Stimulated activated CD4-positive, alpha-beta T cell treated with anti-CD3 and anti-CD28 coated beads, Interleukin-2, amount 100 ng/mL, for 48 hours (primary cell): ENCODE measurements around the gene SF3A1.

Experiments used
- DNase-seq, 2 donors: peaks; one replicate each; pipeline ENCODE4 v3.0.0-alpha.2; 2020

Gene SF3A1

GRCh38 chr22:30285176-30285845 lies 71.4 kb downstream of the SF3A1 start:
- no peak for DNase-seq

- DNase-seq = no peak
These were observed 72.0 kb downstream of the SF3A1 start for GRCh38 chr22:30284666-30285065.

GRCh38 chr22:30284172-30284571 lies 72.5 kb downstream of the SF3A1 start:
- no peak for DNase-seq

GRCh38 chr22:30283342-30283741 lies 73.4 kb downstream of the SF3A1 start:
- no peak for DNase-seq

- DNase-seq = no peak
These were observed 74.1 kb downstream of the SF3A1 start for GRCh38 chr22:30282616-30283046.
